Cerebellar nuclear complex (tissue), 1 donor: Measurements from ENCODE around the gene OPRL1.

ENCODE experiments used
- DNase-seq, 2 experiments: peaks; one replicate each; lab custom pipeline; 2025; lab: John Stamatoyannopoulos, UW

Gene OPRL1

GRCh38 chr20:64072498-64073063, 7.3 kb upstream of the OPRL1 start:
- no peak for DNase-seq

- DNase-seq: no peak
Measured at GRCh38 chr20:64073476-64074183, 6.3 kb upstream of the OPRL1 start.

- DNase-seq: no peak
Measured at GRCh38 chr20:64074184-64074789, 5.6 kb upstream of the OPRL1 start.

GRCh38 chr20:64074963-64075362, 4.9 kb upstream of the OPRL1 start:
- DNase-seq: no peak

- DNase-seq: no peak
Measured at GRCh38 chr20:64075556-64075955, 4.3 kb upstream of the OPRL1 start.

GRCh38 chr20:64076061-64076997, 3.6 kb upstream of the OPRL1 start:
- no peak for DNase-seq

- DNase-seq: no peak
Measured at GRCh38 chr20:64077094-64077493, 2.8 kb upstream of the OPRL1 start.

GRCh38 chr20:64077541-64077875, 2.4 kb upstream of the OPRL1 start:
- no peak for DNase-seq

GRCh38 chr20:64077876-64078551, 1.9 kb upstream of the OPRL1 start:
- DNase-seq: no peak

- no peak for DNase-seq
Measured at GRCh38 chr20:64078934-64079272, 979 bp upstream of the OPRL1 start.

- DNase-seq: no peak
Measured at GRCh38 chr20:64079273-64080012, 439 bp upstream of the OPRL1 start, which contains the start of gene RGS19. Gene RGS19 (minus strand): TSS chr20:64079518. CDS start chr20:64076886, 2,632 bp downstream.

GRCh38 chr20:64080813-64081623, 1.1 kb downstream of the OPRL1 start:
- no peak for DNase-seq

GRCh38 chr20:64081624-64081964, 1.7 kb downstream of the OPRL1 start:
- DNase-seq: no peak

GRCh38 chr20:64082126-64082731, 2.3 kb downstream of the OPRL1 start:
- no peak for DNase-seq

GRCh38 chr20:64082820-64083377, 3.0 kb downstream of the OPRL1 start:
- DNase-seq: no peak

- peak in 1 of 2 experiments; percentile 29 for DNase-seq
Measured at GRCh38 chr20:64083378-64083803, 3.5 kb downstream of the OPRL1 start.

GRCh38 chr20:64083804-64084684, 4.2 kb downstream of the OPRL1 start, which contains the start of gene LKAAEAR1:
Gene LKAAEAR1 (minus strand): TSS chr20:64084398. CDS start chr20:64084219, 179 bp downstream.
- no peak for DNase-seq

- DNase-seq: no peak
Measured at GRCh38 chr20:64084685-64085152, 4.8 kb downstream of the OPRL1 start.
